Stimulated activated CD8-positive, alpha-beta memory T cell treated with anti-CD3 and anti-CD28 coated beads, Interleukin-7, amount 100 ng/mL, for 24 hours (primary cell): ENCODE results near the gene GNAI1.

Experiments used
- DNase-seq: peaks from one replicate; pipeline ENCODE4 v3.0.0-alpha.2; 2020; ENCODE audit warnings: low read depth

GNAI1 gene

DNA sequence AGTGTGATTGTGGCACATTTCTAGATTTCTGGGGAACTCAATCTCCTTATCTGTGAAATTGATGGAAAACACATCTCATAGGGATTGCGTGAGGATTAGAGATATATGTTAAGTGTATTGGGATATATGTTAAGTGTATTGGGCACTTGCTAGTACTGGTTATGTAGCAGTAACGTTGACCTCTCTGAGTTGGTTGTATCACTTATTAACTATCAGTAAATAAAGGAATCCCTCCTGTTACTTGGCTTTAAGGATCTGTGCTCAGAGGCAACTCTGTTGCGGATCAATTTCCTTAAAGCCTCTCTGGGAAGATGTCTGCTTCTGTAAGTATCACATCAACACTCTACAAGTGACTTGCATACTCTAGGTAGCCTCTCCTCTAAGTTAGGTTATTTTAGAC is 25.2 kb downstream of the GNAI1 start:
- no peak for DNase-seq

GRCh38 chr7:80161466-80161865 is 26.8 kb downstream of the GNAI1 start:
- no peak for DNase-seq

DNA sequence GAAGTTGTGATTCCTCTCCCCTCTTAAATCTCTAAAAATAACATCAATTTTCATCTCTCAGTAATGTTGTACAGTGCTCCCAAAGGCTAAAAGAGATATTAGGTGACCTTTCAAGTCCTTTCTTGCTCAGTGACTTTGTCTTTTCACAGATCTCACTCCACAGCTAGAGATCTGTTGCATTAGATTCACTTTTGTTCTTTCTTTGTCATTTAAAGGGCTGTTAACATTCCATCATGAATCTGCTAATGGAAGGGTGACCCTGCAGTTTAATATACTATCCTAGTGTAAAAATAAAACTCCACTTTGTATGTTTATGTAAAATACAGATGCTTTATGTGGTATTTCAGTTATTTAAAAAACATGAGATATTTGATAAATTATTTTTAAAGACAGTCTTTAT is 30.5 kb downstream of the GNAI1 start:
- DNase-seq: no peak

- DNase-seq: no peak
Measured at GRCh38 chr7:80170445-80170844, 35.8 kb downstream of the GNAI1 start.

GRCh38 chr7:80172387-80172786 is 37.8 kb downstream of the GNAI1 start:
- no peak for DNase-seq

DNA sequence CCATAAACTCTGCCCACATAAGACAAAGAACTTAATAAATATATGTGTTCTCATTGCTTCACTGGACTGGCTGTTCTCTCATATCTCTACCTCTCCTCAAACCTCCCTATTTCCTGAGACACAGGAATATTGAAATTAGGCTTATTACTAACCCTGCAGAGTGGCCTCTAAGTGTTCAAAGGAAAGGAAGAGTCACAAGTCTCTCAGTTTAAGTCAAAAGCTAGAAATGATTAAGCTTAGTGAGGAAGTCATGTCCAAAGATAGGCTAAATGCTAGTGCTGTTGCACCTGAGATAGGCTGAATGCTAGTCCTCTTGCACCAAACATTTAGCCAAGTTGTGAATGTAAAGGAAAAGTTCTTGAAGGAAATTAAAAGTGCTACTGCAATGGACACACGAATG is 41.1 kb downstream of the GNAI1 start:
- DNase-seq: no peak

GRCh38 chr7:80181411-80181810 is 46.8 kb downstream of the GNAI1 start:
- DNase-seq: no peak

GRCh38 chr7:80182630-80183276 is 48.1 kb downstream of the GNAI1 start:
- DNase-seq: no peak

GRCh38 chr7:80183351-80183750 is 48.7 kb downstream of the GNAI1 start:
- DNase-seq: no peak

DNA sequence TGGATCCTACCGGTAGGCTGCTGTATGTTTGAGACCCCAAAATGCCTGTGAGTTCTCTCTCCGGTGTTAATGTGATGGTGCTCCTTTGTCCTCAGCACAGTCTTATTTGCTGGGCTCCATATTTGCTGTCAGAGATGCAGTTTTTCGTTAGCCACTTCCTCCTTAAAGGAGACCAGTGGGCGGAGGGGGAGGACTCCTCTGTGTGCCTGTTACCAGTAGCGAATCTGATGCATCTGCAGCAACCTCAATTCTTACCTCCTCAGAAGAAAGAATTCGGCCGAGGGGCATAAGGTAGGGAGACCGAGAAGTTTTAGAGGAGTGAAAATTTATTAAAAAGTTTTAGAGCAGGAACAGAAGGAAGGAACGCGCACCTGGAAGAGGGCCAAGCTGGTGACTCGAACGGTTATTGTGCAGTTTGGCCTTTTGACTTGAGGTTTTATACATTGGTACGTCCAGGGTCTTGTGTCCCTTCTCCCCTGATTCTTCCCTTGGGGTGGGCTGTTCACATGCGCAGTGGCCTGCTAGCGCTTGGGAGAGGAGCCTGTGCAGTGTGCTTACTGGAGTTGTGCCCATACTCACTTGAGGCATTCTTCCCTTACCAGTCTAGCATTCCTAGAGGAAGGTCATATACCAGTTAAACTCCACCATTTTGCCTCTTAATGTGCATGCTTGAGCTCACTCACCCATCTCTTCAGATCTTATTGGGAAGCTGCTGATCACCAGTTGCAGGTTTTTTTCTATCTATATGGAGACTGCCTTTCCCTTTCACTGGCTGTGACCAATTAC is 49.5 kb downstream of the GNAI1 start:
- DNase-seq: no peak

GRCh38 chr7:80184693-80185092 is 50.1 kb downstream of the GNAI1 start:
- DNase-seq: no peak

DNA sequence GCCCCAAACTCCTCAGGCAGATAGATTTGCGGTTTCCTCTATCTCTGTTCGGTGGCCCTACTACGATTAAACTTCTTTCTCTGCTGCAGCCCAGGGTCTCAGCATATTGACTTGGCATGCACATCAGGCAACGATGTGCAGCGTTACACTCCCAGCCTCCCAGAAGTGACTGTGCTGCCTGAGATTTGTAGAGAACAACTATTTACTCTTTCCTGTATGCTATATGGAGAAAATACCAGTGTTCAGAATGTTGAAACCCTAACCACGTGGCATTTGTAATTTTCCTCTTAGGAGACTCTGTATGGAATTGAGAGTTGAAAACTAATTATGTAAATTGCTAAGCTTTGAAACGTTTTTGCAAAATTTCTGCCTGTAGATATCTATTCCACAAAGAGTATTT is 50.9 kb downstream of the GNAI1 start:
- no peak for DNase-seq

GRCh38 chr7:80186721-80187120 is 52.1 kb downstream of the GNAI1 start:
- no peak for DNase-seq

DNA sequence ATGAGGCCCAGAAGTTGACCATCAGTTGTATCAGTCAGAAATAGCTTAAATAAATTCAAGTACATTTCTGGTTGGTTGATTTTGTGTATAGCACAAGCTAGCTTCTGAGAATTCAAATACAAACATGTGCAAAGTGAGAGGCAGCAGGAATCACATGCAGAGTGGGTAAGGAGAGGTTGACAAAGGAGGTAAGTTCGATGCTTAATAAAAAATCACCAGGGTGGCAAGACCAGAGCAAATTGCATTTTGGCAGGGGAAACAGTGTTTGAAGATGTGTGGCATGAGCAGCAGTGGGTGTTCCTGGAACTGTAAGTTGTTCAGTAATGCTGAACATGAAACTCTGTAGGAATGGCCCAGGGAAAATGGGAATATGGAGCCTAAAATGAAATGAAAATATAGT is 52.6 kb downstream of the GNAI1 start:
- no peak for DNase-seq

DNA sequence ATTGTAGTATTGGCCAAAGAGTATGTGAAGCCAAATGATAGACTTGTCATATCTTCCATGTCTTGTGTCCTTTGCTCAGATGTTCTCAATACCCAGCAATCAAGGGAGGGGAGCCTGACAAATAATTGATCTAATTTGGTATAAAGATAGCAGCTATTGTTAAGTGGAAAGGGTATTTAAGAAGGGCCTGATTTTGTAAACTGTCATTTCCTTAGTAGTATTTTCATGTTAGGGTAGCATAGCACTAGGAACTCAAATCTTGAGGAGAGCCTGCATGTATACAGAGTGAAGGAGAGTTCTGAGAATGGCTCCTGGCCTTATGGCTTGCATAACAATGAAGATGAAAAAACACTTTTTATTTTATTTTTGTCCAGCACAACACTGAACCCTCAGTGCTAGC is 53.1 kb downstream of the GNAI1 start:
- no peak for DNase-seq

GRCh38 chr7:80189638-80190037 is 55.0 kb downstream of the GNAI1 start:
- no peak for DNase-seq

GRCh38 chr7:80197627-80198026 is 63.0 kb downstream of the GNAI1 start:
- no peak for DNase-seq

- DNase-seq: no peak
Measured at GRCh38 chr7:80199051-80199450, 64.4 kb downstream of the GNAI1 start.

GRCh38 chr7:80204454-80204853 is 69.8 kb downstream of the GNAI1 start:
- DNase-seq: no peak

DNA sequence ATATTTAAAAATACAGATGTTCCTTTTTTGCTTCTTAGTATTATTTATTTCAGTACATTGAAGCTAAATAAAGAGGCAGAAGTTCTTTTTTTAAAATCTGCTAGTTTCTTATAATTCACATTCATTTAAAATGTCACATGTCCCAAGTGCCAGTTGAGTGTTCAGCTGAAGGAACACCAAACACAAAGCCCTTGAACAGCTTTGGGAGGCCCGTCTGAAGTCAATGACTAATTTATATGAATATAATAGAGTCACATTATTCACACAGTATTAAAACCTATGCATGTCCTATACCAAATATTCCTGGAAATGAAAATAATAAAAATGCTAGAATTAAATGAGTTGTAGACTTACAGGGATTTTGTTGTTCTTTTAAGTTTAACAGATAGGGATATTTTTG is 70.3 kb downstream of the GNAI1 start:
- no peak for DNase-seq

- DNase-seq: no peak
Measured at GRCh38 chr7:80206763-80207162, 72.1 kb downstream of the GNAI1 start.

DNA sequence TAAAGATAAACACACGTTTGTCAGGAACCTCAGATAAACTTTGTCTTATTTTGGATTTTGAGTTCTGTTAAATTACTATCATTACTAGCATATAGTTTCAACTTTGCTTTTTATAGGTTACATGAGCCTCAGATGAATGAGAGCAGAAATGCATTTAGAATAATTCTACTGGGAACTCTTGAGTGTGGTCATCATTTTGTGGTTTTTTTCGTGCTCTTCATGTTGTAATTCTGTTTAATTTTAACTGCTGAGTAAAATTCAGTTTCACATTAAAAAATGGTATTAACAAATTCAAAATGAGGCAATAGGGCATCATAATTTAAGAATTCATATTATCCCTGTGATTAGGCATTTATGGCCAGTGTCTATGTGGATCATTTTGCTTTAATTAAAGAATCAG is 72.9 kb downstream of the GNAI1 start:
- DNase-seq: no peak

- DNase-seq: no peak
Measured at GRCh38 chr7:80208700-80209099, 74.1 kb downstream of the GNAI1 start.

GRCh38 chr7:80210400-80210799 is 75.8 kb downstream of the GNAI1 start:
- no peak for DNase-seq
